ENCODE data around the gene CEP128.

DNA sequence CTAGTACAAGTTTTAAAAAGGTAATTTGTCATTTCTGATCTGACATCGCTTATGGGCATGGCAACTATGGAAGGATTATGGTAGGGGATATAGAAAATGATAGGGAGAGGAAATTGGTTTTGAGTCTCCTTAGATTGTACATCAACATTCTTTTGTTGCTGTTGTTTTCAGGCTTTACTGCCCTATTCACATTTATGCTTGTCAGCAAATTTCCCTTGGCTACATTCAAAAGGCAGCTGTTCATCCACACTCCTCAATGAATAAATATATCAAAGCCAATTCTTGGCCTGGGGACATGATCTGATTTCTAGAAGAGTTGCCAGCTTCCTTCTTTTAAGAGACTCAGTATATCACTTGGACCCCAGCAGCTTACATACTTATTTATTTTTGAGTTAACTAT lies 283.4 kb downstream of the CEP128 start:
- TF ChIP-seq CTCF (IDR thresholded peaks at IDR 0.05) = no peak
- no peak for TF ChIP-seq POLR2AphosphoS5 (IDR thresholded peaks at IDR 0.05)
- TF ChIP-seq POLR2A (IDR thresholded peaks at IDR 0.05) = no peak
- no peak for TF ChIP-seq EP300 (IDR thresholded peaks at IDR 0.05; ENCODE audit: low read depth)

Data from transverse colon (tissue), 4 donors.